NCI-H2196 treated with DMSO at 0.1 percent for 48 hours (cell line): Measurements from ENCODE around the gene HSP90AB1.

Experiments
- DNase-seq: peaks from one replicate; lab custom pipeline; 2025; ENCODE audit not compliant: unreplicated experiment; lab: John Stamatoyannopoulos, UW

The HSP90AB1 gene

DNA sequence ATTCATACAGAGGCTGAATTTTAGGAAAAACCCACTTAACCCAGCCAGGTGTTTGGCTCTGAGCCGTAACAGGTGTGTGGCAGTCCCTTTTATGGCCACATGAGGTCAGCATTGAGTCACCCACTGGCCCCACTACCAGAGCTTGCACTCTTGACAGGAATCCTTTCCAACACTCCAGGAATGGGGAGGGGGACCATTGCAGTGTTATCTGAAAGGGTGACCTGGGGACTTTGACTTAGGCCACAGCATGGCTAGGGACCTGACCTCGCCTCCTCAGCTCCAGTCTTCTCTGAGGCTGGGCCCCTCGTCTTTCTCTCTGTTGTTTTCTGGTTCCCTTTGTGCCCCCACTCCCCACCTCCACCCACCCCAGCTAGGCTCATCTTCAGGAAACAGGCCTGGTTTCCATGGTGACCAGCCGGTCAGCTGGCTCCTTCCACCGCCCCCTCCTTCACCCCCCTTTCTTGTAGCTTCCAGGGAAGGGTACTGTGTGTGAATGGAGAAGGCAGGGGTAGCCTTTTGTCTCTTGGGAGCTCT, 21.3 kb downstream of the HSP90AB1 start:
- DNase-seq: peak; percentile 54

DNA sequence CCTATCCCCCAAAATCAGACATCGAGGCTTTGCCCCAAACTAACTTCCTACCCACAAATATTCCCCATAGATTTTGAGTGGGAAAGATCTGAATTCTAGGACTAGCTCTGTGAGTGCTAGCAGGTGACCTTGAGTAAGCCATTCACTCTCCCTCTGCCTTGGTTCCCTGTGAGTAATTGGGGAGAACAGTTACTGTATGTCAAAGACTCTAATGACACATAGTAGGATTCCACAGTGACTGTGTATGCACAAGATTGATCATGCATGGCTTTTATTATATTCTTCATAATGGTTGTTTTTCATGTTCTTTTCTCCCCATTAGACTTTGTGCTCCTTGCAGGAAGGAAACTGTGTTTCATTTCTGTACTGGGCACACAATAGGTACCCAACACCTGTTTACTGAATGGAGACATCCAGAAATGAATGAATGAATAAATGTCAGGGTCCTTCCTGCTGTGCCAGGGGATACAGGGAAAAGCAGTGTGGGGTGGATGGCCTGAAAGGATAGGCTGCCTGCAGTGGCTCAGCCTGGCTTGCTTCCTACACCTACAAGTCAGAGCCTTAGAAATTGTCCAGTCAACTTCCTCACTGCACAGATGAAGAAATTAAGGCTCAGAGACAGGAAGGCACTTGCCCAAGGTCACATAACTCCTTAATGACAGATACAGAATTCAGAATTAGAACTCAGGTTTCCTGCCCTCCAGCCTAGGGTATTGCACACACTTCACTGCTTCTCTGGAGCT, 22.4 kb downstream of the HSP90AB1 start:
- no peak for DNase-seq

DNA sequence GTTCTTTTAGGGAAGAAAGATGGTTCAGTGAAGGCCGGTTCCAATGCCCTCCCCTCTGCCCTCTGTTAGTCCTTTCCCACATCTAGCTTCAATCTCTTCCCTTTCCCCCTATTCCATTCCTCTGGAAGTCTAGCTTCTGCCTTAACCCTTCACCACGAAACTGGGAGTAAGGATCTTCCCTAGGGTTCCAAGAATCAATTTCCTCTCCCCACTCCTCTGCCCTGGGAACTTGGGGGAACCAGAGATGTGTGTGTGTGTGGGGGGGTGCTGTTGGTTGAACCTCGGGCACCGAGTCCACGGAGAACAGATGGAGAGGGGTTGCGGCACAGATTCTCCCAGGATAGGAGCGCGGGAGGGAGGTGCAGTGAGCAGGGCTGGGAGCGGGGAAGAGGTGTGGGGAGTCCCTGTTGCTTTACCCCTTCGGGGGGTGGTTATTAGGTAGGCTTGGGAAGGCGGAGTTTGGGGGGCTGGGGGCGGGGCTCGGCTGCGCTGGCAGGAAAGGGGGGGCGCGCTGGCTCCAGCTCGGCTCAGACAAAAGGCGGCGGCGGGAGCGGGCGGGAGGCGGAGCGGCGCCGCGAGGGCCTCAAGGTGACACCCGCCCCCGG, 23.1 kb downstream of the HSP90AB1 start, which contains the start of gene TMEM151B:
TMEM151B (plus strand) TSS at position 530 of the 605 bp plus-strand sequence. CDS start 293 bp downstream, outside the sequence.
- DNase-seq: no peak

- DNase-seq: no peak
Measured at GRCh38 chr6:44270526-44271405, 23.9 kb downstream of the HSP90AB1 start.

DNA sequence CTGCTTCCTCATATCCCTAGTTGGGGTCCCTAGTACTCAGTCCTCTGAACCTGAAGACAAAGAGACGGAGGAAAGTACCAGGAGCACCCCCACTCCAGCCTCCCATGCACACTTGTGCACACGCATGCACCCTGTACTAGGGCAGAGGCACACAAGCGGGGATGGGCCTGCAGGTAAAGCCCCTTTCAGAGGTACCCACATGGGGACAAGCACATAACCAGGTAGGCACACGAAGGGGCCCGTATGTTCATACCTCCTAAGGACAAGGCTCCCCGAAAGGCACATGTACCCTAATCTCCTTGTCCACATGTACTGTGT, 24.5 kb downstream of the HSP90AB1 start:
- no peak for DNase-seq

- no peak for DNase-seq
Measured at GRCh38 chr6:44271914-44272313, 25.0 kb downstream of the HSP90AB1 start.

GRCh38 chr6:44272529-44272928, 25.6 kb downstream of the HSP90AB1 start:
- DNase-seq: no peak

DNA sequence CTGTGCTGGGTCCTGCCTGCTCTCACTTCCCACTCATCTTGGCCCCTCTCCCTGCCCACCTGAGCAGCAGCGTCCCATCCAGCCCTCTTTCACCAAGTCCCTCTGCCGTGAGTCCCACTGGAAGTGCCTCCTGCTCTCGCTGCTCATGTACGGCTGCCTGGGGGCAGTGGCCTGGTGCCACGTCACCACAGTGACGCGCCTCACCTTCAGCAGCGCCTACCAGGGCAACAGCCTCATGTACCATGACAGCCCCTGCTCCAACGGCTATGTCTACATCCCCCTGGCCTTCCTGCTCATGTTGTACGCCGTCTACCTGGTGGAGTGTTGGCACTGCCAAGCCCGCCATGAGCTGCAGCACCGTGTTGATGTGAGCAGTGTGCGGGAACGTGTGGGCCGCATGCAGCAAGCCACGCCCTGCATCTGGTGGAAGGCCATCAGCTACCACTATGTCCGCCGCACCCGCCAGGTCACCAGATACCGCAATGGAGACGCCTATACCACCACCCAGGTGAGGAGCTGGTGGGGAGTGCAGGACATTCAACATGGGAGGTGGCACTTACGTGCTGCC, 26.2 kb downstream of the HSP90AB1 start:
- no peak for DNase-seq

DNA sequence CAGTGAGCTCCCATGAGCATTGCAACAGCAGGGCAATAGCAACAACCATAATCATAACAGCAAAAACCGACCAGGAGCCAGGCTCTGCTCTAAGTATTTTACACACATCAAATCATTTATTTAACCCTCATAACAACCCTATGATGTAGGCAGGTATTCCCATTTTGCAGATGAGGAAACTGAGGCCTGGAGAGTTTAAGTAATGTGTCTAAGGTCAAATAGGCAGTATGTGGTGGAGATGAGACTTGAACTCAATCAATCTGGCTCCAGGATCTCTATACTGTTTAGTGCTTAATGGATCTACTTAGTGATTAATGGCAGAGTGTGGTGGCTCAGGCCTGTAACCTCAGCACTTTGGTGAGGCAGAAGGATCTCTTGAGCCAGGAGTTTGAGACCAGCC, 26.7 kb downstream of the HSP90AB1 start:
- DNase-seq: no peak

DNA sequence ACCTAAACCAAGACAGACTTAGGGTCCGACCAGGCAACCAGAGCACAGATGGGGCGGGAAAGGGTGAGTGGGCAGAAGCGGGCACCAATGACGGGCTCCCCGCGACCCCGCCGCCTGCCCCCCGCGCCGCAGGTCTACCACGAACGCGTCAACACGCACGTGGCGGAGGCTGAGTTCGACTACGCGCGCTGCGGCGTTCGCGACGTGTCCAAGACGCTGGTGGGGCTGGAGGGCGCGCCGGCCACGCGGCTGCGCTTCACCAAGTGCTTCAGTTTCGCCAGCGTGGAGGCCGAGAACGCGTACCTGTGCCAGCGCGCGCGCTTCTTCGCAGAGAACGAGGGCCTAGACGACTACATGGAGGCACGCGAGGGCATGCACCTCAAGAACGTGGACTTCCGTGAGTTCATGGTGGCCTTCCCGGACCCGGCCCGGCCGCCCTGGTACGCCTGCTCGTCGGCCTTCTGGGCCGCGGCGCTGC, 28.4 kb downstream of the HSP90AB1 start:
- no peak for DNase-seq

DNA sequence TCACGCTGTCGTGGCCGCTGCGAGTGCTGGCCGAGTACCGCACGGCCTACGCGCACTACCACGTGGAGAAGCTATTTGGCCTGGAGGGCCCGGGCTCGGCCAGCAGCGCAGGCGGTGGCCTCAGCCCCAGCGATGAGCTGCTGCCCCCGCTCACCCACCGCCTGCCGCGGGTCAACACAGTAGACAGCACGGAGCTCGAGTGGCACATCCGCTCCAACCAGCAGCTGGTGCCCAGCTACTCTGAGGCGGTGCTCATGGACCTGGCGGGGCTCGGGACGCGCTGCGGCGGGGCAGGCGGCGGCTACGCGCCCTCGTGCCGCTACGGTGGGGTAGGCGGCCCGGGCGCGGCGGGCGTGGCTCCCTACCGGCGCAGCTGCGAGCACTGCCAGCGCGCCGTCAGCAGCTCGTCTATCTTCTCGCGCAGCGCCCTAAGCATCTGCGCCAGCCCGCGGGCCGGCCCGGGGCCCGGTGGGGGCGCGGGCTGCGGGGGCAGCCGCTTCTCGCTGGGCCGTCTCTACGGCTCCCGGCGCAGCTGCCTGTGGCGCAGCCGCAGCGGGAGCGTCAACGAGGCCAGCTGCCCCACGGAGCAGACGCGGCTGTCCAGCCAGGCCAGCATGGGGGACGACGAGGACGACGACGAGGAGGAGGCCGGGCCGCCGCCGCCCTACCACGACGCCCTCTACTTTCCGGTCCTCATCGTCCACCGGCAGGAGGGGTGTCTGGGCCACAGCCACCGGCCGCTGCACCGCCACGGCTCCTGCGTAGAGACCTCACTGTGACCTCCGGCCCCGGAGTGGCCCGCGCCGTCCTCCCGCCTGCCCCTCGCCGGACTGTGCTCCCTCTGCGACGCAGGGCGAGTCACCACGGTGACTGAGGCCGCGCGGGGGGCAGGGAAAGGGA, 29.1 kb downstream of the HSP90AB1 start:
- DNase-seq: no peak

GRCh38 chr6:44276667-44277640, 30.1 kb downstream of the HSP90AB1 start:
- DNase-seq: no peak

- DNase-seq: no peak
Measured at GRCh38 chr6:44277763-44278162, 30.9 kb downstream of the HSP90AB1 start.

GRCh38 chr6:44278315-44278714, 31.4 kb downstream of the HSP90AB1 start:
- no peak for DNase-seq

GRCh38 chr6:44278774-44279697, 32.1 kb downstream of the HSP90AB1 start:
- DNase-seq: no peak

DNA sequence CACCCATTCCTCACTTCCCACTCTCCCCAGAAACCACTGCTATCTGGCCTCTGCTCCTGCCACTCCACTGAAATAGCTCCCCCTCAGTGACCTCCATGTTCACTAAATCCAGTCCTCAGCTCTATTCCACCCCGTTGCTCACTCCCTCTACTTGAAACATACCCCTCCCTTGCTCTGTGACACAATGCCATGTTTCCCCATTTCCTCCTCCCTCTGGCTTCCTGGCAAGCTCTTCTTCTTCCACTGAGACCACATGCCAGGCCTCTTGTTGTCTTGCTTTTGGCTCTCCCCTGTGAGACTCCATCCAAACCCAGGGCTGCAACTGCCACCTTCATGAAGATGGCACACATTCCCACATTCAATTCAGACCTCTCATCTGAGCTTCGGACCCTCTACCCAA, 37.2 kb downstream of the HSP90AB1 start:
- no peak for DNase-seq

DNA sequence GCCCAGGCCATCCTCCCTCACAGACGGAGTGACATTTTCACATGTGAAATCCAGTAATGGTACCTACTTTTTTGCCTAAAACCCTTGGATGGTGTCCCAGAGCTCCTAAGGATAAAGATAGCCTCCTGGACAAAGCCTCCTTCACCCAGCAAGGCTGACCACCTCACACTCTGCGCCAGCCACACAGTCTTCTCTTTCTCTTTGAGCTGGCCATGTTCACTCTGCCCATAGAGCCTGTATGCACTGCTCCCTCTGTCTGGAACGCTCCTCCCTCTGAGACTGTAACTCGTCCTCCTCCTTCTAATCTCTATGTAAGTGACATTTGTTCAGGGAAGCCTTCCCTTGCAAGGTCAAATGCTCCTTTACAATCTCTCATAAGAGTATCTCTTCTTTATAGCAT, 38.0 kb downstream of the HSP90AB1 start:
- DNase-seq: no peak
